GM18505 (cell line): Measurements from ENCODE around the gene KCNK2.

Source experiments
- ATAC-seq: cut with Tn5 transposase; IDR thresholded peaks from one replicate; pipeline ENCODE4 v1.9.1; 2021; ENCODE audit not compliant: unreplicated experiment
- POLR2A ChIP-seq: IDR thresholded peaks from 4 replicates; pipeline ENCODE4 v1.6.1; 2011; ENCODE audit warnings: borderline replicate concordance; ENCODE audit not compliant: insufficient read depth, insufficient read length; ENCODE audit errors: extremely low read depth

The KCNK2 gene

GRCh38 chr1:215082532-215083382 is at the start of gene KCNK2:
Gene KCNK2, plus strand, starts transcription at chr1:215082737. Its CDS starts 649 bp downstream, at chr1:215083386.
- no peak for ATAC-seq
- TF ChIP-seq POLR2A = no peak

GRCh38 chr1:215032911-215033526 is 49.5 kb upstream of the KCNK2 start:
- no peak for ATAC-seq
- TF ChIP-seq POLR2A = no peak

GRCh38 chr1:215040190-215040589 is 42.3 kb upstream of the KCNK2 start:
- ATAC-seq = no peak
- no peak for TF ChIP-seq POLR2A

- no peak for TF ChIP-seq POLR2A
- ATAC-seq = no peak
These were observed 39.1 kb upstream of the KCNK2 start for GRCh38 chr1:215043401-215043800.

- no peak for ATAC-seq
- TF ChIP-seq POLR2A = no peak
These were observed 38.4 kb upstream of the KCNK2 start for GRCh38 chr1:215044151-215044550.

GRCh38 chr1:215045698-215046308 is 36.7 kb upstream of the KCNK2 start:
- no peak for TF ChIP-seq POLR2A
- ATAC-seq = no peak

- TF ChIP-seq POLR2A = no peak
- no peak for ATAC-seq
These were observed 30.1 kb upstream of the KCNK2 start for GRCh38 chr1:215052256-215053015.

- no peak for ATAC-seq
These were observed 28.3 kb upstream of the KCNK2 start for GRCh38 chr1:215054266-215054665.

GRCh38 chr1:215055281-215055935 is 27.1 kb upstream of the KCNK2 start:
- no peak for ATAC-seq
- no peak for TF ChIP-seq POLR2A

More at GRCh38 chr1:215054266-215054665, 28.3 kb upstream of the KCNK2 start:
- no peak for TF ChIP-seq POLR2A

- TF ChIP-seq POLR2A = no peak
- no peak for ATAC-seq
These were observed 26.0 kb upstream of the KCNK2 start for GRCh38 chr1:215056584-215056983.

GRCh38 chr1:215059947-215060346 is 22.6 kb upstream of the KCNK2 start:
- no peak for ATAC-seq
- TF ChIP-seq POLR2A = no peak

GRCh38 chr1:215064327-215064726 is 18.2 kb upstream of the KCNK2 start:
- ATAC-seq = no peak
- no peak for TF ChIP-seq POLR2A
